ENCODE measurements around the gene KDM5B. TPM values are rescaled to one million over a fixed set of nuclear protein-coding genes. Genes with fewer than 3 reads are reported as not detected.
"Not testable (repeated sequence)": the region's sequence is repeated elsewhere in the genome, so short reads cannot be mapped to it uniquely, and the experiment has no call there.

KDM5B gene
- total RNA-seq, 1 experiment from 2014 or later: 23.8 TPM

- peak; percentile 31 for DNase-seq (ENCODE audit: low spot score)
These were observed 4.2 kb upstream of the KDM5B start for GRCh38 chr1:202812176-202813026.

DNA sequence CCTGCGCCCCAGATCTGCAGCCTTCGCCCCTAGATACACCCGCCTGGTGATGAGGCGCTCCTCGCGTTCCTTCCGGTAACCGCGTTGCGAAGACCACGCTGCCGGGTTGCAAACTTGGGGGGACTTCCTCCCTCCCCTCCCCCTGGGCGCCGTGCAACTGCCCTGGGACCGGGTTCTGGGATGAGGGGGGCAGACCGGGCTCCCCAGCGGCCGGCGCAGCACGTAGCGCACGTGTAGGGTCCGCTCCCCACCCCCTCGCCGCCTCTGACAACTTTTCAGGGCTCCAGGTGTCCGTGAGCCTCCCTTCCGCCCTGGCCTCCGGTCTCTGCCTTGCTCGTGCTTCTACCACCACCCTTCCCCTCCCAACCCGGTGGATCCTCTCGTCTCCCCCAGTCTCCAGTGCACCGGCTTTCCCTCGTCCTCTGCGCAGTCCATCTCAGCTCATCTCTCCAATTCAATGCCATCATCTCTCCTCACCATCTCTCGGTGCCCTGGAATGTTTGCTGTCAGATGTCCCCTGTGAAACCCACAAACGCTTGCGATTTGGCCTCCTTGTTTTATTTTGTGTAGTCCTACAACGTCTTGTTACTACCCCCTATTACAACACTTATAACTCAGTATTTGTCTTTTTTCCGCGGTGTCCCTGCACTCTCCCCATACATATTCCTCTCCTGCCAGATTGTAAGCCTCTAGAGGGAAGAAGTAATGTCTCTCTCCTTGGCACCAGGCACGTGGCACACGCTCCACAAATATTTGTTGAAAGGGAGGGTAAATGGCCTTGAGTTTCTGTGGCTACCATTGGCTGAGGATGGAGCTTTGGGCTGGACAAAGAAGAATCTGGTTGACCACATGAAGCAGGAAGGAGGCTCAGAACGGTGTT is 3.3 kb upstream of the KDM5B start:
- DNase-seq (ENCODE audit: low spot score): no peak

DNA sequence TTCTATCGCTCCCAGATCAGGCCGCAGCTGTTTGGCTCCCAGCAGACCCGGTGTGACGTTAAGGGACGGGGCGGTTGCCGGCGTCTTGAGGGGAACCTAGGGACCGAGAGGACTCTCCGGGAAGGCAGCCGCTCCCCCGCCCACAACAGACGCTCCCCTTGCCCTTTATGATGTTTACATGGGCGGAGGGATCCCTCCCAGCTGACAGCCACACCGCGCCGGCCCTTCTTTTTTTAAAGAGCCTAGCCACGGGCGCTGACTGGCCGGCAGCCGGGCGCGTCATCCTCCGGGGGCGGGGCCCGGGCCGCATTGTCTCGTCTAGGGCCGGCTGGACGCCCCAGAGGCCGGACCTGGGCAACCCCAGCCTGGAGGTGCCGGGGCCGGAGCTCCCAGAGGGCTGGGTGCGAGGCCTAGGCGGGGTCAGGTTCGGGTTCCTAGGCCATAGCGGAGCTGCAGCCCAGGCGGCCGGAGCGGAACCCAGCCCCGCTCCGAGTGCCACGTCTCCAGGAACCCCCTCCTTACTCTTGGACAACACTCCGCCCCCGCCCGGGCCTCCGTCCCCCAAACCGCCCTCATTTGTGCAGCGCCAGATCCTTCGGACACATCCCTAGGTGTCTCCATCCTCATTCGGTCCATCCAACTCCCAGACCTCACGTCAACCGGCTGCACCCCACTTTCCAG is 2.5 kb upstream of the KDM5B start, which contains the start of gene PCAT6:
TSS of gene PCAT6 (plus strand) at position 340 of the 681 bp plus-strand sequence.
- peak; percentile 94 for DNase-seq (ENCODE audit: low spot score)

DNA sequence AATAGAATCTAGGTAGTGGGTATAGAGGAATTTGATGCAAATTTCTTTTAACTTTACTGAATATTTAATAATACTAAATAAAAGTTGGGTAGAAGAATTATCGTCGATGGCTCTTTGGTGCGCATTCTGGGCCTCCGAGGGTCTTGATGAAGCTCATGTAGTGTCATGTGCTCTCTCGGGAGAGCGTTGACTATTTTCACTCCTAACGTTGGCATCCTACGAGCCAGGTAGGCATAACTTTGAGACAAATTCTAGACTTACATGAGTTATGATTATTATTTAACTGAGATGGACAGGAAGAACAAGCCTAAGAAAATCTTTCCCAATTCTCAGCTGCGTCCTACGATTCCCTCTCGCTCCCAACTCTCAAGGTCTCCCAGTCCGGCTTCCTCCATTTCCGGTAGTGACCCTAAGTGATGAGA is 2.0 kb upstream of the KDM5B start:
- no peak for DNase-seq (ENCODE audit: low spot score)

DNA sequence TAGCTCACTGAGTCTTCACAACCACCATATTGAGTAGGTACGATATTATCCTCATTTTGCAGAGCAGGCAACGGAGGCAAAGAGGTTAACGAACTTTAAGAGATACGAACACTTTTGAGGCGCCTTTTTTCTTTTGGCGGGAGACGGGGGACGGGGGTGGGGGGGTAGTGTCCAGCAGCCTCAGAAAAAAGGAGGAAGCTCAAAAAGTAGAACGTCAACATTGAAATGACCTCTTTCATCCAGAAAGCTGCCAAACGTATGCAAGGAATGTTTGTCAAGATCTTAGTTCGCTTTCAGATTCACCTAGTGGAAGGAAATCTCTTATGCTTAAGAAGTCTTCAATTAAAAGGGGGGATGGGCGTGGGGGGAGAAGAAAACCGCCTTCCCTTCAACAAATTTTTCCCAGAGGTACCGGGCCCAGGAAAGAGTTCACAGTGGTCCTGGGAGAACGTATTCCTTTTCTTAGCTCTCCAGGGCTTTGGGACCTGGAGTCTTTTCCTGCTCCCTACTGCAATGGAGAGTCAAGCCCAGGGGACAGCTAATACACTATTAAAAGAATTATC is 1.5 kb upstream of the KDM5B start:
- DNase-seq (ENCODE audit: low spot score): no peak

DNA sequence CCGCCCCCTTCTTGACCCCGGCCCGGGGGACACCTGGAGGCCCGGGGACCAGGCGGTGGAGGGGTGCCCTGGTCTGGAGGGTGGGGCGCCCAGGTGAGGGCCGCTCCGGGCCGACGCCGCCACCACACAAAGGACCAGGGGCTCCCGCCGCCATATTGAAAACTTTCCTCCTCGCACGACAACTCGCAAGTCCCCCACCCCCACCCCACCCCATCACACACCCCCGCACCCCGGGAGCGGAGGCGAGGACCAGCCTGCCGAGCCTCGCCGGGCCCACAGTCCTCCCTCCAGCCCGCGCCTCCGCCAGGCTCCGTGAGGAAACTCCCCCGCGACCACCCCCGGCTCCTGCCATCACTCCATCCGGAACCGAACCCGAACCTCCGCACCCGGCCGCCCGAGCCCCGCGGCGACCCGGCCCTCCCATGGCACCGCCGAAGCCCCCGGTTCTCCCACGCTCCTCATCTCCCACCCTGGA is 733 bp downstream of the KDM5B start:
- DNase-seq (ENCODE audit: low spot score): no peak

GRCh38 chr1:202806845-202807450 is 1.3 kb downstream of the KDM5B start:
- peak; percentile 31 for DNase-seq (ENCODE audit: low spot score)

DNA sequence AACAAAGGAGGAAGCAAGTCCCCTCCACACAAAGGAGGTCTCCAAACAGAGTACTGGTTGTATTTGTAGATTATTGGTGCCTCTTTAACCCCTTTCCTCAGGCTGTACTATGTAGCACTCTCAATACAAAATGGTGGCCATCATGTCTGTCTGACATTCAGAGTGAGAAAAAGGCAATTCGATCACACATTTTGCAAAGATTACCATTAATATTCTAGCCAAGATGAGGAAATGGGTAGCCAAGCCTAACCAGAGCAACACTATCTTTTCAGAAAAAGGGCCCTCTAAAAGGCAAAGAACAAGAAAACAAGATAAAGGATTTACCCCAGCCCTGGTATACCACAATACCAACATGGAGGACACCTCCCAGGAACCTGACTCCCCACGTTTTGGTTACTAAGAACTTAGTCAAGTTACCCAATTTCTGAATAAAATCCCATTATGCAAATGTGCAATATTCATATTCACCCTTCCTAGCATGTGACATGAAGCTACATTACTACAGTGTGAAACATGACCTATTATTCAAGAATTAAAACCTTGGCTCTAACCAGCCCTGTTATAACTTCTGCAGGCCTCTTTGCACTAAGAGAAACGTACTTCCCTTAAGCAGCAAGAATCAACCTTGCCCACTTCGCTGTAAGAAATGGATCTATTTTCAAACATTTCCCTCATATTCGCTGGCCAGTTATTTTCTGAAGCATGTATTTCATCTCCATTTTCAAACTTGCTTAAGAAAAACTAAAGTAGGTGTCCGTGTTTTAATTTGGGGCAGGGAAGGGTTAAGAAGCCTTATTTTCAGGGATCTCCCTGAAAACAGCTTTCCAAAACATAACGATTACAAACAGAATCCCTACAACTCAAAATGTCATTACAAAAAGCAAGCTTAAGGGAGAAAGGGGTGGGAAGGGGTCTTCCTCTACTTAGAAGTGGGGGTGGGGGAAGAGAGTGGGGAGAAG is 2.1 kb downstream of the KDM5B start:
- no peak for DNase-seq (ENCODE audit: low spot score)

- DNase-seq (ENCODE audit: low spot score): no peak
These were observed 4.1 kb downstream of the KDM5B start for GRCh38 chr1:202804126-202804525.

DNA sequence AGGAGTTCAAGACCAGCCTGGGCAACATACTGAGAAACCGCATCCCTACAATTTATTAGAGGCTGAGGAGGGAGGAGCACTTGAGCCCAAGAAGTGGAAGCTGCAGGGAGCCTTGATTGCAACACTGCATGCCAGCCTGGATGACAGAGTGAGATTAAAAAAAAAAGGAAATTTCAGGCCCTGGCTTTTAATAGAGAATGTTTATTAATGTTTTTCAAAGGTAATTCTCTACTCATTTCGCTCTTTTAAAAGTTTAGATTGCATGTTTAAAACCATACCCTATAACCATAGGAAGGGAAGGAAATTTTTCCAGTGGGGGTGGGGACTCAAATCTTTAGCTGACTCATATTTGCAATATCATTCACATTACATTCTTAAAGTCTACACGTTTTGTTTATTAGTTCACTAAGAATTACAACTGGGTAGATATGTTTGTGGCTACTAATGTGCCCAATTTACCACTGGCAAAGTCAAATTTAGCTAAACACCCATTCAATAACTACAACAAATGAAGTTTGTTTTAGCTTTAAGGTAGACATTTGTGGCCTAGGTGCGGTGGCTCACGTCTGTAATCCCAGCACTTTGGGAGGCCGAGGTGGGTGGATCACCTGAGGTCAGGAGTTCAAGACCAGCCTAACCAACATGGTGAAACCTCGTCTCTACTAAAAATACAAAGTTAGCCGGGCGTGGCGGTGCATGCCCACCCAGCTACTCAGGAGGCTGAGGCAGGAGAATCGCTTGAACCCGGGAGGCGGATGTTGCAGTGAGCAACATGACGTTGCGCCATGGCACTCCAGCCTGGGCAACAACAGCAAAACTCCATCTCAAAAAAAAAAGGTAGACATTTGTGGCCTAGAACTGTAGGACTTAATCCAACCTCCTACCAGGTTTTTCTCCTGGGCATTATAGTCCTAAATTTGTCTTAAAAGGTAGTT is 5.0 kb downstream of the KDM5B start:
- DNase-seq (ENCODE audit: low spot score): no peak

DNA sequence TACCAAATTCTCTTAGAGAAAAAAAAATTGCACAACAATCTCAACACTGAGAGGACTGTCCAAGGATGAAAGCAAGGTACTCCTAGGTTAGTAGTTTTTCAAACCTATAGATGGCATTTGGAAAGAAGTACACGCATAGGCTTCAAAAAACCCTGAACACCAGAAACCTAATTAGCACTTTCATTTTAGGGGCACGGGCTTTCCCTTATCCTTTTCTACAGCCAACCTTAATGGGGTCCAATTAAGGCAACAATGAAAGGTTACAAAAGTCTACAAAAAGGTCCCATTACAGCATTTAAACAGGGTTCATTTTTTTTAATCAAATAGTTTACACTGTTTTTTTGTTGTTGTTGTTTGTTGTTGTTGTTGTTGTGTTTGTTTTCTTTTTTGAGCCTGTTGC is 6.2 kb downstream of the KDM5B start:
- no peak for DNase-seq (ENCODE audit: low spot score)

GRCh38 chr1:202801175-202801574 is 7.0 kb downstream of the KDM5B start:
- no peak for DNase-seq (ENCODE audit: low spot score)

GRCh38 chr1:202800742-202801141 is 7.5 kb downstream of the KDM5B start:
- DNase-seq (ENCODE audit: low spot score): no peak

- no peak for DNase-seq (ENCODE audit: low spot score)
These were observed 9.4 kb downstream of the KDM5B start for GRCh38 chr1:202798792-202799331.

DNA sequence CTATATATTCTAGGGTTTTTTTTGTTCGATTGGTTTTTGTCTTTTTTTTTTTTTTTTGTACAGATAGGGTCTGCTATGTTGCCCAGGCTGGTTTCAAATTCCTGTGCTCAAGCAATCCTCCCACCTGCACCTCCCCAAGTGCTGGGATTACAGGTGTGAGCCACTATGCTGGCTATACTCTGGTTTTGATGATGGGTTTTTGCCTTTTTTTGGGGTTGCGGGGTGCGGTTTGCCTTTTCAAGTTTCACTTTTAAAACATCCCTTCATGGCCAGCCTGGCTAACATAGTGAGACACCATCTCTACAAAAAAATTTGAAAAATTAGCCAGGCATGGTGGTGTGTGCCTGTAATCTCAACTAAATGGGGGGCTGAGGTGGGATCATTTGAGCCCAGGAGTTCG is 10.0 kb downstream of the KDM5B start:
- no peak for DNase-seq (ENCODE audit: low spot score)

- DNase-seq (ENCODE audit: low spot score): no peak
These were observed 11.6 kb downstream of the KDM5B start for GRCh38 chr1:202796670-202797069.

DNA sequence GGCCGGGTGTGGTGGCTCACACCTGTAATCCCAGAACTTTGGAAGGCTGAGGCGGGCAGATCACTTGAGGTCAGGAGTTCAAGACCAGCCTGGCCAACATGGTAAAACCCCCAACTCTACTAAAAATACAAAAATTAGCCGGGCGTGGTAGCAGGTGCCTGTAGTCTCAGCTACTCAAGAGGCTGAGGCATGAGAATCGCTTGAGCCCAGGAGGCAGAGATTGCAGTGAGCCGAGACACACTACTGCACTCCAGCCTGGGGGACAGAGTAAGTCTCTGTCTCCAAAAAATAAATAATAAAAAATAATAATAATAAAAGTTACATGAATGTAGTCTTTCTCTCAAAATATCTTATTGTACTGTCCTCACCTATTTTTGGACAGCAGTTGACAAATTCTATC is 13.3 kb downstream of the KDM5B start:
- not testable (repeated sequence) for DNase-seq (ENCODE audit: low spot score)

DNA sequence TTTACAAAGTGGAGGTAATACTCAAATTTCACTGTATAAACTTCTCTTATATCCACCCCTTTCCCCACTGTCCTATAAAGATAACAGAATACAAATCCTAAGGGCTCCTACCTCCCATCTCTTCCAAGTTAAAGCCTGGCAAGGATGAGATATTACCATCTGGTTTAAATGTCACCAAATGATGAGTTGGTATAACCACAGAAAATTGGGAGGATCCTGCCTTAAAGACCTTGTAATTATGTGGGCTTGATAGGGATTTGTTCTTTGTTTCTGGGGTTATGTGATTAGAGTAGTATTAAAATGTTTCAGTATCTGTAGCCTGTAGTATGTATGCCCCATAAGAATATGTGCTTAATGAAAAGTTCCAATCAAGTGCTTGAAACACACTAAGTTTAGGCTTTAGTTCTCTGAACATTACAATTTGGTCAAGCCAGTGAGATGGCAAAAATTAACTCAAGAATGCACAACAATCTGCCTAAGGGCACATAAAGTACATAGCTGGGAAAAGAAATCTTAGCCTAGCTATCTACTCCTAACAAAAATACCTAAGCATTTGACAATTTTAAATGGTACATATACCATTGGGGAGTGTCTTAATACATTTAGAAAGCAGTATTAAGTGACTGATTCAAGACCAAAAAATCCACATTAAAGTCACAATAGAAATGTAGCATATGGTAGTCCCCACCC is 14.0 kb downstream of the KDM5B start:
- no peak for DNase-seq (ENCODE audit: low spot score)

All from HT-29 (cell line).